HG02588 (cell line): ENCODE measurements around the gene TIGD1.

ENCODE experiments used
- ATAC-seq: cut with Tn5 transposase; IDR thresholded peaks from one replicate; pipeline ENCODE4 v1.9.1; 2021; ENCODE audit warnings: mild to moderate bottlenecking, moderate library complexity; ENCODE audit not compliant: unreplicated experiment

The TIGD1 gene

GRCh38 chr2:232502911-232503808 lies 47.2 kb downstream of the TIGD1 start:
- ATAC-seq, result no peak

- ATAC-seq, result no peak
Measured at GRCh38 chr2:232502511-232502910, 47.8 kb downstream of the TIGD1 start.

- ATAC-seq, result no peak
Measured at GRCh38 chr2:232501794-232502390, 48.5 kb downstream of the TIGD1 start.

- no peak for ATAC-seq
Measured at GRCh38 chr2:232501331-232501771, 49.0 kb downstream of the TIGD1 start.

- ATAC-seq, result no peak
Measured at GRCh38 chr2:232498452-232498851, 51.9 kb downstream of the TIGD1 start.
